HG02678 (cell line): ENCODE results near the gene SERINC3.

Source experiments
- ATAC-seq: cut with Tn5 transposase; IDR thresholded peaks from one replicate; pipeline ENCODE4 v1.9.1; 2021; ENCODE audit warnings: mild to moderate bottlenecking, moderate library complexity; ENCODE audit not compliant: unreplicated experiment

Gene SERINC3

GRCh38 chr20:44467289-44467883 is 54.5 kb downstream of the SERINC3 start:
- ATAC-seq = no peak

- no peak for ATAC-seq
Measured at GRCh38 chr20:44465001-44465560, 56.8 kb downstream of the SERINC3 start.

- ATAC-seq = no peak
Measured at GRCh38 chr20:44464514-44464913, 57.4 kb downstream of the SERINC3 start.

- ATAC-seq = no peak
Measured at GRCh38 chr20:44463466-44463865, 58.4 kb downstream of the SERINC3 start.

- no peak for ATAC-seq
Measured at GRCh38 chr20:44461803-44462174, 60.1 kb downstream of the SERINC3 start.

- no peak for ATAC-seq
Measured at GRCh38 chr20:44461142-44461802, 60.6 kb downstream of the SERINC3 start.

- ATAC-seq = no peak
Measured at GRCh38 chr20:44460795-44461141, 61.1 kb downstream of the SERINC3 start.

GRCh38 chr20:44459271-44459670 is 62.6 kb downstream of the SERINC3 start:
- ATAC-seq = no peak

GRCh38 chr20:44457016-44457415 is 64.9 kb downstream of the SERINC3 start:
- no peak for ATAC-seq

GRCh38 chr20:44456611-44457010 is 65.3 kb downstream of the SERINC3 start:
- no peak for ATAC-seq

- no peak for ATAC-seq
Measured at GRCh38 chr20:44455126-44455525, 66.7 kb downstream of the SERINC3 start.

- ATAC-seq = no peak
Measured at GRCh38 chr20:44454306-44454963, 67.4 kb downstream of the SERINC3 start.

- no peak for ATAC-seq
Measured at GRCh38 chr20:44450903-44451450, 70.9 kb downstream of the SERINC3 start.

GRCh38 chr20:44450281-44450889 is 71.5 kb downstream of the SERINC3 start:
- ATAC-seq = no peak

GRCh38 chr20:44449864-44450263 is 72.0 kb downstream of the SERINC3 start:
- ATAC-seq = no peak

GRCh38 chr20:44448753-44449546 is 72.9 kb downstream of the SERINC3 start:
- no peak for ATAC-seq

GRCh38 chr20:44447827-44448419 is 73.9 kb downstream of the SERINC3 start:
- ATAC-seq = no peak
